ENCODE data around the gene STPG1.

DNA sequence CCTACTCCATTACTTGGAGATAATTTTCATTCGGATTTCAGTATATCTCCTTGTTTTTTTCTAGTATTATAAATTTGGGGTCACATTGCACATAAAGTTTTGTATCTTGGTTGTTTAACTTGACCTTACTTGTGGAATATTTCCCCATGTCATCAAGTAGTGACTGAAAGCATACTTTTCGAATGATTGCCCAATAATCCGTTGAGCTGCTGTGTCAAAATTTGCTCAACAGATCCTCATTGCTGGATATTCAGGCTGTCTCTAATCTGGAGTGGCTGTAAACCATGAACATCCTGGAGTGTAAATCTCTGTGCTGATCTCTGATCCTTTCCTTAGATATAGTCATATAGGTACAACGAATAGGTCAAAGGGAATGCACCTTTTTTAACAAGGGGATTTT, 7.0 kb upstream of the STPG1 start:
- TF ChIP-seq ZNF274 (IDR thresholded peaks at IDR 0.05; ENCODE audit: low read depth, low read length) (no peak), YY1 (IDR thresholded peaks at IDR 0.05; ENCODE audit: insufficient read depth, insufficient read length) (no peak)

Measured in NT2/D1 (cell line).